ENCODE results near the gene CABP2.
A peak's percentile ranks its signal among the peaks of the same experiment; 100 is the strongest.

Gene CABP2

GRCh38 chr11:67507864-67508485 is 15.3 kb downstream of the CABP2 start, which contains the start of gene CDK2AP2:
CDK2AP2 (minus strand) TSS chr11:67508162; CDS start chr11:67508082, 80 bp downstream.
- peak; percentile 93 to 97 for DNase-seq (ENCODE audit: low read depth in 2 of 2)

- DNase-seq (ENCODE audit: low read depth in 2 of 2), result no peak
Observed at GRCh38 chr11:67507242-67507863, 15.9 kb downstream of the CABP2 start.

- no peak for DNase-seq (ENCODE audit: low read depth in 2 of 2)
Observed at GRCh38 chr11:67506426-67507051, 16.7 kb downstream of the CABP2 start.

DNA sequence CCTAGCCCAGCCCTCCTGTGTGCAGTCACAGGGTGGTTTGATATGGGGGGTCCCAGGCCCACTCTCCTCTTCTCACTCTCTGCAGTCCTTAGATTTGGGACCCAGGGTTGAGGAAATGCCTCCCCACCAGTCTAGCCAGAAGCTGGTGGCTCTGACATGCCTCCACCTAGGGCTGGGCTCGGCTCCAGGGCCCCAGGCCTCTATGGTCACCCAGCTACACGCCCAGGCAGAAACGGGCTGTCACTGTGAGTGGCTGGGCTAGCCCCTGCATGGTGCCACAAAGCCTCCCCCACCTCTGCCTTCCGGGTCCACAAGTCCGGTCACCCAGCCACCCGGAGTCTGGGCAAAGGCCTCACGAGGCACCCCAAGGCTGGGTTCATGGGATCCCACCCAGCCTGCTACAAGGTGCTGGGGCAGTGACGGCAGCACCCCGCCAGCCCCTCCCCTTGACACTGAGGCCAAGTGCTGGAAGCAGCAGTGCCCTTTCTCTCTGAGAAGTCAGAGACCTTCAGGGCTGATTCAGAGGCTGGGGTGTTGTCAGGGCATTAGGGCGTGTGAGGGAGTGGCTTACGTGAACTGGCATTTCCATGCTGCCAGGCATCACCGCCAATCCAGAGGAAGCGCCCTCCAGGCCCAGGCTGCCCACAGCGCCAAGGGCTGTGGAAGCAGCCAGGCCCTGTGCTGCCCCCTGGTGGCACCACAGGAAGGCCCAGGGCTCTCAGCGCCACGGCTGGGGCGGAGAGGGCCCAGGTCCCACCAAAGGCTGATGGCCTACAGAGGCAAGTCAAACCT is 17.4 kb downstream of the CABP2 start:
- DNase-seq (ENCODE audit: low read depth in 2 of 2), result peak; percentile 82 to 90

DNA sequence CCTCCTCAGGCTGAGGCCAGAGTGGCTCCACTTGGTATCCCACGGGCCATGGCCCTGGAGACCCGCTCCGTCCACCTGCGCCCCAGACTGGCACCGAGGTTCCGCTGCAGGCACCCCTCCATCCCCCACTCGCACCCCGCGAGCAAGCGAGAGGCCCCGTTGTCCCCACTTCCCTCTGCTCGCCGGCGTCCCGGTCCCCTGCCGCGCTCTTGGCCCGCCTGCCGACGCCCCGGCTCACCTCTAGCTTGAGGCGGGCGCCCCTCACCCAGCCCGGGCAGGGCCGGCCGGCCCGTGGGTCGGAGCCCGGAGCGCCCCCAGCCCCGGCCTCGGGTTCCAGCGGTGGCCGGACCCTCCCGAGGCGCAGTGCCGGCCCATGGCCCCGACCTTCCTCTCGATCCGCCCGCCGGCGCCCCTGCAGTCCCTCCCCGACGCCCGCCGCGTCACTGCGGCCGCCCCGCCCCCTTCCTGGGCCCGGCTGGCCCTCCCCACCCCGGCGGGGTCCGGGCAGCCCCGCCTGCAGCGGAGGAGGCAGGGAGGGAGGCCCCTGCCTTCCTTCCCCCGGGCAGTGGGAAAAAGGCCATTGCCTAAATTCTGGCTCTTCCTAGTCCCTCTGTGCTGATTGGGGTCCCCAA is 18.2 kb downstream of the CABP2 start, which contains the start of gene PITPNM1:
PITPNM1 (minus strand) TSS at position 414 of the 632 bp plus-strand sequence. CDS start 1,183 bp downstream, outside the sequence.
- DNase-seq (ENCODE audit: low read depth in 2 of 2), result peak in 1 of 2 donors; percentile 77

DNA sequence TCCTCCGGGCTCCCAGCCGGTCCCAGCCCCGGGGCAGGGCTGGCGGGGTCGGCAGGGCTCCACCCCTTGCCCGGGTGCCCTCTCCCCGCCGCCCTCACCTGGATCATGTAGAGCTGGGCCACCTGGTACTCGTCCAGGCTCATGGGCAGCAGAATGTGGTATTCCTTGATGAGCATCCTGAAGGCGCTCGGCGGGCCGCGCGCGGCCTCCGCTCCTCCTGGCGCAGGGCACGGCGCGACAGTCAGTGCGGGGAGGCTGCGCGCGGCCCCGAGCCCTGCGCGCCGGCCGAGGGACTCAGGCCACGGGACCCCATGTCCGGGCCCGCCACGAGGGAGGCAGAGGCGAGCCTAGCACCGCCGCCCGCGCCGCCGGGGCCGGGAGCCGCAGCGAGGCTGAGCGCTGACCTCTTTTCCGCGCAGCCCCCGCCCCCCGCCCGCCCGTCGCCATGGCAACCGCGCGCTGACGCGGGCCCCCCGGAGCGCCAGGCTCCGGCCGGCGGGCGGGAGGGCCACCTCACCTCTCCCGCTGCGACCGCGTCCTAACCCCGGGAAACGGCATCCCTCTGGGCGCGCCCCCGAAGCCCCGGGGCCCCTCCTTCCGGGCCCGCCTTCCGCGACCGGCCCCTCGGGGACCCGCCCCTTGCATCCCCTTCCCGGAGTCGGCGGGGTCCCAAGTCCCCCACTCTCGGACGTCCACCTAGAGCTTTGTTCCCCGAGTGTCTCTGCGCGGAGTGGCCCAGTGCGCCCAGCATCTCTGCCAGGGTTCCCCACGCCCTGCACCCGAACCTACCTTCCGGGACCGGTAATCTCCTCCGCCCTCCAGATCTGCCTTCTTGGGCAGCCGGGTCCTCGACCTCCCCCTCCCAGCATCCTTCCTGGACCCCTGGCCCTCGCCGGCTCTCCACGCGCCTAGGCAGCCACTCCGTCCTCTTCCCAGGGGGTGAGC is 19.0 kb downstream of the CABP2 start:
- DNase-seq (ENCODE audit: low read depth in 2 of 2), result peak in 1 of 2 donors; percentile 37

DNA sequence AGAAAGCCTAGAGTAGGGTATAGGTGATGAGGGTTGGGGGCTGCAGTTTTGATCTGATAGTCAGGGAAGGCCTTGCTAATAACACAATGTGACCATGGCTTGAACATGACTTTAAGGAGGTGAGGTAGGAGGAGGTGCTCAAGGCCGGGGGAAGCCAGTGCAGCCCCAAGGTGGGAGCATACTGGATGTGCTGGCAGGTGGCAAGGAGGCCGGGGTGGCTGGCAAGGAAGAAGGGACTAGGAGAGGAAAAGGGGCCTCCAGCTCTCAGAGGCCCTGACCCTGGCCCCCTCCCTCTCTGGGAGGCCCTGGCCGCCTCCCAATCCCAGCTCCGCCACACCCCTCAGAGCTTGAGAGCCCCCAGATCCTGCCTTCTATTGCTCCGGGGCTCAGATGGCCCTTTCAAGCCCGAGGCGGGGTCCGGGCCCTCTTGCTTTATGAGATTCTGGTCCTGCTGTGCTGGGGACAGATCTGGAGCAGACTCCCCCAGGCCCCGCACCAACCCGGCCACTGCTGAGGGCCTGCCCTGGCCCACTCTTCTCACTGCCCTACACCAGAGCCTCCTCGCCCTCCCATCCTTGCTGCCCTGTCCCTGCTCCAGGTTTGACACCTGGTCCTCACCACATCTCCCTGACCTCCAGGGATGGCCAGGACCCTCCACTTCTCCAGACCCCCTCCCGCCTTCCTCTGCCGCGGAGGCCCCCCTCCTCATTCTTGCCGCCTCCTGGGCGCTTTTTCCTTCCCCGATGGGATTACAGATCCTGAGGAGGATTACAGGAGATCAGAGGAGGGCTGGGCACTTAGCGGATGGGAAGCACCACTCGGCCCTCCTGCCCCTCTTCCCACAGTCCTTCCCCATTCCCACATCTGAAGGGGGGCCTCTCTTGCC is 19.9 kb downstream of the CABP2 start:
- DNase-seq (ENCODE audit: low read depth in 2 of 2), result no peak

DNA sequence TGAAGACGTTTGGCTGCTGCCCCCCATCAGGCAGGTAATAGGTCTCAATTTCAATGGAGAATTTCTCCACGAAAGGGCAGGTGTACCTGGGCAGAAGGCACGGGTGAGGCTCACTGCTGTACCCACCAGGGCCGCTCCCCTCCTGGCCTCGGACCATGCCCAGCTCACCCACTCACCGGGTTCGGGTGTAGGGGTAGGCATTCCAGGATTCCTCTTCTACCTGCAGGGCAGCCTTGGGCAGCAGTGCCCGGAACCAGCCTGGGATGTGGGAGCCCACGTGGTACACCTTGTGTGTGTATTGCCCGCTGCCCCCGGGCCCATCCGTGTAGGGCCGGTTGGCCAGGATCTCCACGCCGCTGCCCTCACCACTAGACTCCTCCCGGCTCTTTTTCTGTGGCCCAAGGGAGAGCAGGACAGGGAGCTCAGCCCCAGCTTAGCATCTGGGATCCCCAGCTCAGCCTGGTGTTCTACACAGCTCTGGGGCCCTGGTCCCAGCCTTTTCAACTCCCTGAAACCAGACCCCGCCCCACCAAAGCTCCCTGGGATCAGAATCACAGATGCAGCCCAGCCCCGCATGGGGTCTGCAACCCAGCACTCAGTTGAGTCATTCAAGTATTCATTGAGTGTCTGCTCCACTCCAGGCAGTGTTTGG is 20.8 kb downstream of the CABP2 start:
- no peak for DNase-seq (ENCODE audit: low read depth in 2 of 2)

DNA sequence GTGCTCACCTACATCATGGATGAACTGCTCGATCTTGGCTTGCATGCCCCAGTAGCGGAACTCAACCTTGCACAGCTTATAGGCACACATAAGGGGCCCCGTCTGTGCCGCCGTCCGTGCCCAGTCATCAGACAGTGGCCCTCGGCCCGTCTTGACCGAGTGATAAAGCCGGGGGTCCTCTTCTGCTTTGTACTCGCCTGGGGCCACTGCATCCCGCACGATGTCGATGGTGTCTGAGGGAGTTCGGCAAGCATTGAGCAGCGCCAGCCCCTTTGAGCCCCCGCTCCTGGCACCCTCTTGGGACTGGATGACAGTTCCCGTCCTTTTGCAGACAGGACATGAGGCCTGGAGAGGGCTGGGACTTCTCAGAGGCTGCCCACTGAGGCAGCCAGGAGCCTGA is 21.4 kb downstream of the CABP2 start:
- no peak for DNase-seq (ENCODE audit: low read depth in 2 of 2)

GRCh38 chr11:67500831-67501715 is 22.2 kb downstream of the CABP2 start:
- DNase-seq (ENCODE audit: low read depth in 2 of 2), result no peak

- no peak for DNase-seq (ENCODE audit: low read depth in 2 of 2)
Observed at GRCh38 chr11:67500484-67500821, 22.8 kb downstream of the CABP2 start.

DNA sequence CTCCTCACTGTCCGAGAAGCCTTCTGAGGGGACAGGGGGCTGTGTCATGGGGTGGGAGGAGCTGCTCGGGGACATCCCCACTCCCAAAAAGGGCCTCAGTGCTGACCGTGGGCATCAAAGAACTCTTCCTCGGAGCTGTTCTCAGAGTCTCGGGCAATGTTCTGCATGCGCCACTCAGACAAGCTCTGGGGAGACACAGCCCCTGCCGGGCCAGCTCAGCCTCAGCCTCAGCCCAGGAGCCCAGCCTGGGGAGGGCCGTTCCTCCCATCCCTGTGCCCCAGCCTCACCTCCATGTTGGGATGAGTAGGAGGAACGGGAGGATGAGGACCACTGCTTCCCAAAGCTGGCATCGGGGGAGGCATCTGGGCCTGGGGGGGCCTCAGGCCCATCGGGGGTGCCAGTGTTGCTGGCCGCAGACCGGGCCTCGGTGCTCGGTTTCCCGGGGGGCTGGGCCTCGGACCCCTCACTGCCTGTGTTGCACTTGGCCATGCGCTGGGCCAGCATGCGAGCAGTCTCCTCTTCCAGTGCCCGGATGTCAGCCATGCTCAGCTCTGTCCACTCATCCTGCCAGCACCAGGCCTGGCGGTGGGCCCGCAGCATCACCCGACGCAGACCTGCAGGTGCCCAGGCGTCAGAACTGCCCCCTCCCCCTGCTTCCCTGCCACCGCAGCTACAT is 23.3 kb downstream of the CABP2 start:
- DNase-seq (ENCODE audit: low read depth in 2 of 2), result no peak

DNA sequence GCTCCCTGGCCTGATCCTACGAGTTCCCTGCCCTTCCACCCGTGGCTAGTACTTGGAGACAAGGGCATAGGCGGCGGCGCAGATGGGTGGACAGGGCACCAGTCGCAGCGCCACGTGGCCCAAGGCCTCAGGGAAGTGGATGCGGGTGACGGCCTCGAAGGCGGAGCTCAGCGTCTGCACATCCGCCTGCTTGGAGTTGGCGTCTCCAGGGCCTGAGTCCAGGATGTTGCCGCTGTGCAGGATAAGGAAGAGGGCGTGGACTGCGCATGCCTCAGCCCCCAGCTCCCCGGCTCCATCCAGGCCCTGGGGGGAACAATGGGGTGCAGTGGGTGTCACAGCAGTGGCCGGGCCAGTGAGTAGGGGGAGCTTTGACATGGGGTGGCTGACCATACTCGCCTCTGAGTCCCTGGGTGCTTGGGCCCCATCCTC is 24.7 kb downstream of the CABP2 start:
- DNase-seq (ENCODE audit: low read depth in 2 of 2), result no peak

- no peak for DNase-seq (ENCODE audit: low read depth in 2 of 2)
Observed at GRCh38 chr11:67497656-67498291, 25.5 kb downstream of the CABP2 start.

- DNase-seq (ENCODE audit: low read depth in 2 of 2), result no peak
Observed at GRCh38 chr11:67496113-67496512, 27.1 kb downstream of the CABP2 start.

DNA sequence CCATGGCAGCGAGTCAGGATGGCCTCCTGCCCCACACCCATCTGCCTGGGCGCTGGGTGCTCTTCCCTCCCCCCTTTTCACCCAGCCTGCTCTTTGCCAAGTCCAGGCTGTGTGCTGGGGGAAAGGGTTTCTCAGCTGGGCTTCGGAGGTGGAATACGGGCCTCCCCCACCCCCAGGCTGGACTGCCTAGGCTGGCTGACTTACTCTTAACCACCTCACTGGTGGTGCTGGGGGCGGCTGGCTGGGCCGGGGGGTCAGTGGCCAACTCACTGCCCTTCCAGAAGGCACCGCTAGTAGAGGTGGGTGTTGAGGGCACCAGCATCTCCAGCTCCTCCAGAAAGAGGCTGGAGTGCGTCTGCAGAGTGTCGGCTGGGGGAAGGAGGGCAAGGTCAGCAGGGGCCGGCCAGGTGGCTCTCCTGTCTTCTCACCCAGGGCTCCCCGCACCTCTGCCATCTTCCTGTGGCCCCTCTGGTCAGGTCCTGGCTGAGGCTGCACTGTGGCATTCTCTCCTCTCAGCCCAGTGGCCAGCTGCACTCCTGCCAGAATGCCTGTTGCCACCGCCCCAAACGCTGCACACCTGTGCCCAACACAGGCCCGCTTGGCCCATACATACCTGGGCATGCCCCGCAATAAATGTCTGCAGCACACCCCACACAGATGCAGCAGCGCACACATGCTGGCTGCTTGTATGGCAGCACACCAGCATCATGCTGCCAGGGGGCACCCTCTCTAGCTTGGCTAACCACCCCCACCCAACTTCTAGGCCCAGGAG is 27.8 kb downstream of the CABP2 start:
- no peak for DNase-seq (ENCODE audit: low read depth in 2 of 2)

Data from stimulated activated CD4-positive, alpha-beta T cell treated with anti-CD3 and anti-CD28 coated beads, Interleukin-1b, Interleukin-23, amount 100 ng/mL, for 4 hours (primary cell).